Common myeloid progenitor, CD34-positive (primary cell): ENCODE results near the gene MSI2.

Source experiments
- CTCF ChIA-PET: fragments of 350-600 bp; sonication (Branson Sonifier 250); formaldehyde crosslinking; loops from one replicate; lab custom pipeline; 2021; ENCODE audit warnings: antibody characterized with exemption; lab: Charles Lee
- POLR2A ChIA-PET: fragments of 350-600 bp; sonication (Branson Sonifier 250); formaldehyde crosslinking; loops from one replicate; lab custom pipeline; 2021; ENCODE audit warnings: antibody characterized with exemption; lab: Charles Lee
- DNase-seq, 3 donors: peaks; one replicate each; pipeline versions ENCODE4 v3.0.0 to v3.0.0-alpha.2; 2013
- H3K27ac ChIP-seq, 2 experiments: 1 replicate in 1 of 2; 2 replicates in 1 of 2; pipeline ENCODE4 v1.7.0; 2013; ENCODE audit warnings: inconsistent platforms in 2 of 2, low read length in 2 of 2, mild to moderate bottlenecking in 2 of 2, low read depth in 1 of 2, moderate library complexity in 1 of 2; ENCODE audit not compliant: severe bottlenecking in 2 of 2, insufficient read depth in 1 of 2, poor library complexity in 1 of 2
- H3K27me3 ChIP-seq, 5 experiments: replicated peaks in 2 of 5; 1 replicate in 3 of 5; 2 replicates in 2 of 5; pipeline versions ENCODE4 v1.6.1 to v1.7.0; 2013; ENCODE audit warnings: low read length in 4 of 5, mild to moderate bottlenecking in 2 of 5, moderate library complexity in 2 of 5, inconsistent platforms in 1 of 5; ENCODE audit not compliant: insufficient read depth in 5 of 5, control insufficient read depth in 4 of 5
- H3K36me3 ChIP-seq, 4 experiments: 1 replicate in 2 of 4; 2 replicates in 2 of 4; pipeline versions ENCODE4 v1.6.1 to v1.7.0; 2013; ENCODE audit warnings: low read length in 3 of 4, control low read depth in 1 of 4, mild to moderate bottlenecking in 1 of 4; ENCODE audit not compliant: control insufficient read depth in 4 of 4, insufficient read depth in 4 of 4
- H3K4me1 ChIP-seq, 4 experiments: 1 replicate in 3 of 4; 2 replicates in 1 of 4; pipeline versions ENCODE4 v1.6.1 to v1.7.1; 2013; ENCODE audit warnings: low read length in 3 of 4, mild to moderate bottlenecking in 3 of 4, control low read depth in 1 of 4, inconsistent platforms in 1 of 4, moderate library complexity in 1 of 4; ENCODE audit not compliant: control insufficient read depth in 4 of 4, insufficient read depth in 4 of 4; ENCODE audit errors: control extremely low read depth in 1 of 4
- H3K4me3 ChIP-seq, 7 experiments: 1 replicate in 4 of 7; 2 replicates in 3 of 7; pipeline versions ENCODE4 v1.5.1 to v1.7.0; 2013; ENCODE audit warnings: mild to moderate bottlenecking in 7 of 7, low read length in 6 of 7, moderate library complexity in 6 of 7, inconsistent platforms in 2 of 7, low read depth in 2 of 7, control low read depth in 1 of 7; ENCODE audit not compliant: insufficient read depth in 4 of 7, control insufficient read depth in 1 of 7; ENCODE audit errors: extremely low read depth in 1 of 7
- H3K9me3 ChIP-seq, 5 experiments: 1 replicate in 4 of 5; 2 replicates in 1 of 5; pipeline versions ENCODE4 v1.6.1 to v1.7.1; 2013; ENCODE audit warnings: low read length in 4 of 5, mild to moderate bottlenecking in 2 of 5, inconsistent platforms in 1 of 5, low read depth in 1 of 5, moderate library complexity in 1 of 5; ENCODE audit not compliant: control insufficient read depth in 4 of 5, insufficient read depth in 2 of 5; ENCODE audit errors: control extremely low read depth in 1 of 5
- WGBS: methylation state at CpG from one replicate; pipeline ENCODE4 v1.1.5; 2013; ENCODE audit not compliant: insufficient coverage; 5-methylcytosine and 5-hydroxymethylcytosine counted together

MSI2 gene

DNA sequence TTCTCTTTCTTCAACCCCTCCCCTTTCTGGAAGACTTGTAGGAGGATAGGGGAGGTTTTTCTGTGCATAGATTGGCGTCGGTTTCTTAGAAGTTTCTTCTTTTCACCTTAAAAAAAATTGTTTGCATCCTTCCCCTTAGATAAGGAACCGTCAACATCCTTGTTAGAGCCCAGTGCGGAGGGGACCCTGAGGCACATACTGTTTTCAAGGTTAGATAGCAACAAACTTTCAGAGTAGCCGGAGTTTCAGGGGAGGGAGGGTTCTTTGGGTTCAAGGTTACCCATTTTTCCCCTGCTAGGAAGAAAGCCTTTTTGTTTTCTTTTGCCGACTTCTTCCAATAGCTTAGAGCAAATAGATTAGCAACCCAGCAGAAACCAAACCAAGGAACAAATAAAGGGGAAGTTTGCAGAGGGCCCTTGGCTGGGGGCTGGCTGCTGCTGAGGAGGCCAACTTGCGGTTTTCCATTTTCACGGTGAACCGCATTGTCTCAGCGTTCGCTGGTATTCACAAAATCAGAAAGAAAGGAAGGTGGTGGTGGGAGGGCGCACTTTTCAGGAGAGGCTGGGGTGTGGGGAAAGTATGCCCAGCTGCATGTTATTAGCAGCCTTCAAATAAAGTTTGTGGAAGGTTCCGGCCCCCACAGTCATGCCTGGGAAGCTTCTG, 28.8 kb downstream of the MSI2 start:
- Histone ChIP-seq H3K4me1 (peaks cover 25 to 100% (median 97%) of the 10 kb centered on the region in 4 experiments), H3K4me3 (peak overlapping the region in 6 of 7 experiments; percentile 20 to 74 (median 46)), H3K27ac (peak overlapping the region; percentile 69 to 88), H3K27me3 (no peaks in the 10 kb centered on the region), H3K36me3 (peaks cover 0 to 69% (median 27%) of the 10 kb centered on the region in 4 experiments), H3K9me3 (no peaks in the 10 kb centered on the region)
- ChIA-PET CTCF (interaction anchor here (0.6 to 1.7 kb wide), 9 partner anchors 9 to 661 kb away, joined by 3 to 4 read pairs (median 4); no protein-coding TSS in a partner anchor), POLR2A (interaction anchor here (0.6 kb wide), 1 partner anchor 28 kb away, joined by 3 read pairs; no protein-coding TSS in a partner anchor)
- DNase-seq, result peak; percentile 91 to 96 (median 96)
- 0% methylated on average over 8 of the region's 13 CpGs for WGBS

- Histone ChIP-seq H3K9me3 (no peaks in the 10 kb centered on the region), H3K27me3 (no peaks in the 10 kb centered on the region), H3K27ac (peak overlapping the region in 1 of 2 experiments; percentile 88), H3K36me3 (peaks cover 0 to 69% (median 29%) of the 10 kb centered on the region in 4 experiments), H3K4me3 (peak overlapping the region in 4 of 7 experiments; percentile 46 to 74 (median 56)), H3K4me1 (peaks cover 25 to 100% (median 95%) of the 10 kb centered on the region in 4 experiments)
- no CpG with 5 or more reads among the region's 5 CpGs for WGBS
- POLR2A ChIA-PET, result no interaction called here
- DNase-seq, result peak in 1 of 3 donors; percentile 37
- CTCF ChIA-PET, result interaction anchor here (1.0 to 1.7 kb wide), 4 partner anchors 10 to 43 kb away, joined by 3 to 4 read pairs (median 4); no protein-coding TSS in a partner anchor
These were observed 29.4 kb downstream of the MSI2 start for GRCh38 chr17:57285701-57286100.

DNA sequence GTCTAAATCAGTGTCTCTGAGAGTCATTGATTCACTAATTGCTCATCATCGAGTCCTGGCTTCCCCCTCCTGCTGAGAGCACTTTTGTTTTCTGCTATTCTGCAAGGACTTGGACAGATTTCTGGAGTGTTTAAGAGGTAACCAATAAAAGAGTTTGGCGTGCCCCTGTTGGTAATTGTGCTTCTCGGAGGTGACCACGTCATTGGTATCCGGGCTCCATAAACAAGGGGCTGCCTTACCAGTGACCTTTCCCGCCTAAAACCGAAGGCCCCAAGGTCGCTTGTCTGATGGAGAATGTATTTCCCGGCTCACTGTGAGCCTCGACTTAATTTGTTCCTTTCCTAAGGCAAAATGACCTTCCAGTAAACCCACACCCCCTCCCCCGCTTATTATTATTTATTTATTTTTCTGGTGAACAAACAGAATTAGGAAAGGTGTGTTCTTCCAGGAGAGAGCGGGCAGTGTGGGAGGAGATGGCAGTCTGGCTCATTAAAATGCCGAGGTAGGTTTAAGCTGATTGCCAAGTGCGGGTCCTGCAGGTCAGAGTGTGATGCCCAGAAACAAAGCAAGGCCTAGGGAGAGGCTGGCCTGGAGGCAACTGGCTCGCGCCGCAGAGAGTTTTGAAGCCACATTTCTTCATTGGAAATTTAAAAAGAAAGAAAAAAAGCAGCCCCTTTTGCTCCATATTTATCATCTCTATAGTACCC, 30.2 kb downstream of the MSI2 start:
- 82% methylated on average over 11 of the region's 17 CpGs for WGBS
- Histone ChIP-seq H3K4me3 (peak overlapping the region in 1 of 7 experiments; percentile 74), H3K9me3 (no peaks in the 10 kb centered on the region), H3K36me3 (peaks cover 1 to 69% (median 30%) of the 10 kb centered on the region in 4 experiments), H3K4me1 (peaks cover 23 to 99% (median 91%) of the 10 kb centered on the region in 4 experiments), H3K27me3 (no peaks in the 10 kb centered on the region), H3K27ac (peak overlapping the region in 1 of 2 experiments; percentile 18)
- ChIA-PET POLR2A (no interaction called here), CTCF (interaction anchor here (1.7 kb wide), 1 partner anchor 41 kb away, joined by 3 read pairs; no protein-coding TSS in a partner anchor)
- no peak for DNase-seq

DNA sequence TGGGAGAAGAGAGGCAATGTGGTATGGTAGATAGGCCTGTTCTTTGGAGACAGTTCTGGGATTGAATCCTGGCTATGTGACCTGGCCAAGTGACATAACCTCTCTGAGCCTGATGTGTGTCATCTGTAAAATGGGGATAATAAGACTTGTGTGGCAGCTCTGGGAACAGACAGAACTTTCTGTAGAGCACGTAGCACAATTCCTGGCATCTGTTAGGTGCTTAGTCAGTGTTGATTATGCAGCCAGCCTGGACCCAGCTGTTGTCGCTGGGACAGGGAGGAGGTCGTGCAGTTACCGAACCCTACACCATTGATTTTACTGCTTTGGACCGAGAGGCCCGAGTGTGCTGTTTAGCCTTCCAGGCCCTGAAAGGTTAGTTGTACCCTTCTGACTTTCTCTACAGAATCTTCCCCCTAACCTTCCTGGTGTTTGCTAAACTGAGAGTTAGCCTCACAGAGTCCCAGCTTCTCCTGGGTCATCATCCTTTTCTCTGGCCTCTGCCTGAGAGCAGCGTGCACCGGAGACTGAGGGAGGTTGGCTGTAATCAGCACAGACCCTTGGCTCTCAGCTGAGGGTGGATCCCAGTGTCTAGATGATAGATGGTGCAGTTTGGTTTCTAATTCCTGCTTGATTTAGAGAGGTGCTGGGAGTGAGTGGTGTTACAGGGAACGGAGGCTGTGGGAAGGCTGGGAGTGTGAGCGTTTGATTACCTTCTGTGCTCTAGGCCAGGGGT, 31.9 kb downstream of the MSI2 start:
- DNase-seq, result no peak
- ChIA-PET POLR2A (interaction anchor here (0.9 kb wide), 1 partner anchor 139 kb away, joined by 3 read pairs; no protein-coding TSS in a partner anchor), CTCF (interaction anchor here (0.6 to 1.6 kb wide), 5 partner anchors 7 to 377 kb away, joined by 3 to 8 read pairs (median 3); no protein-coding TSS in a partner anchor)
- peaks cover 22 to 99% (median 85%) of the 10 kb centered on the region in 4 experiments for H3K4me1 ChIP-seq
- no peaks in the 10 kb centered on the region for H3K27me3 ChIP-seq
- H3K36me3 ChIP-seq, result peaks cover 6 to 71% (median 34%) of the 10 kb centered on the region in 4 experiments
- peak overlapping the region in 3 of 7 experiments; percentile 21 to 46 (median 44) for H3K4me3 ChIP-seq
- WGBS, result 30% methylated on average over 7 of the region's 10 CpGs
- peak overlapping the region in 1 of 2 experiments; percentile 65 for H3K27ac ChIP-seq
- no peaks in the 10 kb centered on the region for H3K9me3 ChIP-seq

DNA sequence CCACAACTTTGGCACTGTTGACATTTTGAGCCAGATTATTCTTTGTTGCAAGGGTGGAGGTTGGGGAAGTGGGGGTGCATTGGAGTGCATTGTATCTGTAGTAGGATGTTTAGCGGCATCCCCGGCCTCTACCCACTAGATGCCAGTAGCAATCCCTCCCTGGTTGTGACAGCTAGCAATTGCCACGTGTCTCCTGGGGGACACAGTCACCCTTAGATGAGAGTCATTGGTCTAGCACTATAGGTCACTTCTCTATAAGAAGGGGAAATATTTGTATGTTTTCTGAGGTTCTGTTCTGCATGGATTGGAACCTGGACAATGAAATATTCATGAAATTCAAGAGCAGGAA, 32.4 kb downstream of the MSI2 start:
- DNase-seq, result peak; percentile 61 to 79 (median 78)
- peaks cover 22 to 96% (median 81%) of the 10 kb centered on the region in 4 experiments for H3K4me1 ChIP-seq
- CTCF ChIA-PET, result interaction anchor here (0.7 to 1.6 kb wide), 7 partner anchors 8 to 152 kb away, joined by 3 to 8 read pairs (median 4); no protein-coding TSS in a partner anchor
- peaks cover 7 to 70% (median 32%) of the 10 kb centered on the region in 4 experiments for H3K36me3 ChIP-seq
- POLR2A ChIA-PET, result interaction anchor here (0.9 kb wide), 1 partner anchor 139 kb away, joined by 3 read pairs; no protein-coding TSS in a partner anchor
- peak overlapping the region in 3 of 7 experiments; percentile 44 to 46 (median 46) for H3K4me3 ChIP-seq
- H3K27ac ChIP-seq, result peak overlapping the region in 1 of 2 experiments; percentile 65
- 10% methylated on average over 2 of the region's 3 CpGs for WGBS
- no peaks in the 10 kb centered on the region for H3K9me3 ChIP-seq
- no peaks in the 10 kb centered on the region for H3K27me3 ChIP-seq

DNA sequence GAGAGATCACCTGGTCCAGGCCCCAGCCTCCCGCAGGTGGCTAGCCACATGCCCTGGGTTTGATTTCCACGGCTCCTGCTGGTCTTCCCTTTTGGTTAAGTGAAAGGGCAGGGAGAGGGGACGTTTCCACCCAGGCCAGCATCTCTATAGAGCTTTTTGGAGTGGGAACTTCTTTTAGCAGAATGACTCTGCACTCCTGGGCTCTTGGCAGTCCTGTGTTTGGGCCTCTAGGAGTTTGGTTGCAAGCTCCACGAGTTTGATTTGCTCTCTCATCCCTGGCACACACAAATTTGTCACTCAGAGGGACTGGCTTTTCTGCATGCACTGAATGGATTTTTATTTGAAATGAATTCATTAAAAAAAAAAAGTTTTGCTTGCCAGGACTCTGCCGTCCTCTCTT, 32.8 kb downstream of the MSI2 start:
- ChIA-PET CTCF (interaction anchor here (0.6 to 1.6 kb wide), 10 partner anchors 8 to 151 kb away, joined by 3 to 8 read pairs (median 4); no protein-coding TSS in a partner anchor), POLR2A (interaction anchor here (0.9 kb wide), 1 partner anchor 138 kb away, joined by 3 read pairs; no protein-coding TSS in a partner anchor)
- H3K4me3 ChIP-seq, result peak overlapping the region in 3 of 7 experiments; percentile 15 to 46 (median 43)
- WGBS, result 10% methylated on average over 2 of the region's 5 CpGs
- DNase-seq, result peak; percentile 36 to 67 (median 64)
- H3K36me3 ChIP-seq, result peaks cover 7 to 73% (median 33%) of the 10 kb centered on the region in 4 experiments
- no peaks in the 10 kb centered on the region for H3K9me3 ChIP-seq
- H3K27me3 ChIP-seq, result no peaks in the 10 kb centered on the region
- H3K4me1 ChIP-seq, result peaks cover 22 to 96% (median 81%) of the 10 kb centered on the region in 4 experiments
- H3K27ac ChIP-seq, result peak overlapping the region in 1 of 2 experiments; percentile 65
